H9 (cell line): ENCODE results near the gene IL31. TPM values are rescaled to one million over a fixed set of nuclear protein-coding genes. Genes with fewer than 3 reads are reported as not detected.

Experiments used
- DNase-seq: peaks from one replicate; pipeline ENCODE4 v3.0.0-alpha.2; 2017
- H2AFZ ChIP-seq: one replicate; pipeline ENCODE4 v1.6.1; 2013; ENCODE audit warnings: mild to moderate bottlenecking, low read length, control low read depth, moderate library complexity
- H2AK5ac ChIP-seq: 2 replicates; pipeline ENCODE4 v1.6.1; 2013; ENCODE audit warnings: low read length, control low read depth, mixed read lengths; ENCODE audit not compliant: insufficient read length
- H2BK120ac ChIP-seq: one replicate; pipeline ENCODE4 v1.6.1; 2013; ENCODE audit warnings: low read depth, mild to moderate bottlenecking, low read length, control low read depth, inconsistent platforms; ENCODE audit not compliant: poor library complexity, severe bottlenecking
- H2BK12ac ChIP-seq: 2 replicates; pipeline ENCODE4 v1.6.1; 2013; ENCODE audit warnings: low read length, control low read depth, mixed read lengths, low read depth; ENCODE audit not compliant: insufficient read length
- H2BK15ac ChIP-seq: 2 replicates; pipeline ENCODE4 v1.6.1; 2013; ENCODE audit warnings: low read depth, low read length, control low read depth
- H2BK20ac ChIP-seq: one replicate; pipeline ENCODE4 v1.6.1; 2013; ENCODE audit warnings: low read depth, mild to moderate bottlenecking, low read length, control low read depth, inconsistent platforms; ENCODE audit not compliant: poor library complexity, severe bottlenecking
- H2BK5ac ChIP-seq: 2 replicates; pipeline ENCODE4 v1.6.1; 2013; ENCODE audit warnings: low read length, control low read depth, mixed read lengths; ENCODE audit not compliant: insufficient read length
- H3K14ac ChIP-seq: 2 replicates; pipeline ENCODE4 v1.6.1; 2013; ENCODE audit warnings: low read length, control low read depth; ENCODE audit not compliant: insufficient read depth
- H3K18ac ChIP-seq: 2 replicates; pipeline ENCODE4 v1.6.1; 2013; ENCODE audit warnings: low read depth, mild to moderate bottlenecking, mixed read lengths, low read length, control low read depth; ENCODE audit not compliant: insufficient read length
- H3K23ac ChIP-seq: 2 replicates; pipeline ENCODE4 v1.6.1; 2013; ENCODE audit warnings: low read length, control low read depth, mixed read lengths, low read depth; ENCODE audit not compliant: insufficient read length
- H3K23me2 ChIP-seq: 2 replicates; pipeline ENCODE4 v1.6.1; 2013; ENCODE audit warnings: low read depth, mild to moderate bottlenecking, mixed read lengths, low read length, control low read depth; ENCODE audit not compliant: insufficient read length, poor library complexity, severe bottlenecking
- H3K27ac ChIP-seq: 2 replicates; pipeline ENCODE4 v1.5.1; 2013; ENCODE audit warnings: low read length, control low read depth, mixed read lengths, low read depth; ENCODE audit not compliant: insufficient read length
- H3K27me3 ChIP-seq: 2 replicates; pipeline ENCODE4 v1.6.1; 2013; ENCODE audit warnings: low read length, control low read depth, inconsistent platforms; ENCODE audit not compliant: insufficient read depth
- H3K4ac ChIP-seq: 2 replicates; pipeline ENCODE4 v1.6.1; 2013; ENCODE audit warnings: low read depth, mild to moderate bottlenecking, control low read depth, inconsistent platforms, low read length, moderate library complexity
- H3K4me1 ChIP-seq: 2 replicates; pipeline ENCODE4 v1.6.1; 2013; ENCODE audit warnings: low read length, control low read depth, inconsistent platforms; ENCODE audit not compliant: insufficient read depth
- H3K4me2 ChIP-seq: 2 replicates; pipeline ENCODE4 v1.6.1; 2013; ENCODE audit warnings: low read length, control low read depth, mixed read lengths; ENCODE audit not compliant: insufficient read length, insufficient read depth
- H3K56ac ChIP-seq: 2 replicates; pipeline ENCODE4 v1.6.1; 2013; ENCODE audit warnings: low read depth, mild to moderate bottlenecking, mixed read lengths, low read length, control low read depth; ENCODE audit not compliant: insufficient read length
- H3K79me1 ChIP-seq: 2 replicates; pipeline ENCODE4 v1.6.1; 2013; ENCODE audit warnings: low read depth, mild to moderate bottlenecking, moderate library complexity, low read length, control low read depth, inconsistent platforms; ENCODE audit not compliant: insufficient read depth, poor library complexity, severe bottlenecking
- H3K79me2 ChIP-seq: 2 replicates; pipeline ENCODE4 v1.6.1; 2013; ENCODE audit warnings: low read length, control low read depth, inconsistent platforms; ENCODE audit not compliant: insufficient read depth
- H3K9ac ChIP-seq: 2 replicates; pipeline ENCODE4 v1.6.1; 2013; ENCODE audit warnings: low read length, control low read depth, mixed read lengths; ENCODE audit not compliant: insufficient read length; ENCODE audit errors: extremely low read depth
- H3K9me3 ChIP-seq: one replicate; pipeline ENCODE4 v1.6.1; 2013; ENCODE audit warnings: low read depth, low read length, inconsistent platforms; ENCODE audit not compliant: control insufficient read depth
- H3T11ph ChIP-seq: one replicate; pipeline ENCODE4 v1.6.1; 2013; ENCODE audit warnings: mild to moderate bottlenecking, low read length, control low read depth, inconsistent platforms
- H4K20me1 ChIP-seq: one replicate; pipeline ENCODE4 v1.6.1; 2013; ENCODE audit not compliant: control insufficient read depth, insufficient read length, insufficient read depth
- H4K5ac ChIP-seq: 2 replicates; pipeline ENCODE4 v1.6.1; 2013; ENCODE audit warnings: low read depth, mild to moderate bottlenecking, mixed read lengths, low read length, control low read depth; ENCODE audit not compliant: insufficient read length
- H4K8ac ChIP-seq: replicated peaks from 2 replicates; pipeline ENCODE4 v1.6.1; 2013; ENCODE audit warnings: low read length, control low read depth, mixed read lengths, low read depth; ENCODE audit not compliant: insufficient read length
- H4K91ac ChIP-seq: 2 replicates; pipeline ENCODE4 v1.6.1; 2013; ENCODE audit warnings: low read depth, mild to moderate bottlenecking, moderate library complexity, mixed read lengths, low read length, control low read depth; ENCODE audit not compliant: insufficient read length
- H3K27ac Mint-ChIP-seq, 3 experiments: 2 replicates in 2 of 3; 3 replicates in 1 of 3; pipeline ENCODE4 v1.8.0; 2020 to 2021; ENCODE audit warnings: mixed read lengths in 3 of 3, mild to moderate bottlenecking in 1 of 3, moderate library complexity in 1 of 3
- H3K27me3 Mint-ChIP-seq: 2 replicates; pipeline ENCODE4 v1.8.0; 2021; ENCODE audit warnings: low read depth, mild to moderate bottlenecking, moderate library complexity, mixed read lengths
- H3K36me3 Mint-ChIP-seq, 3 experiments: 2 replicates in 2 of 3; 3 replicates in 1 of 3; pipeline ENCODE4 v1.8.0; 2020 to 2021; ENCODE audit warnings: low read depth in 3 of 3, mixed read lengths in 3 of 3; ENCODE audit not compliant: insufficient read depth in 1 of 3
- H3K4me1 Mint-ChIP-seq, 2 experiments: 2 replicates each; pipeline ENCODE4 v1.8.0; 2020; ENCODE audit warnings: mixed read lengths in 2 of 2
- H3K4me3 Mint-ChIP-seq, 2 experiments: 2 replicates in 1 of 2; 3 replicates in 1 of 2; pipeline ENCODE4 v1.8.0; 2020 to 2021; ENCODE audit warnings: mild to moderate bottlenecking in 2 of 2, mixed read lengths in 2 of 2, moderate library complexity in 1 of 2
- H3K9me3 Mint-ChIP-seq, 2 experiments: 2 replicates in 1 of 2; 3 replicates in 1 of 2; pipeline ENCODE4 v1.8.0; 2020; ENCODE audit warnings: mild to moderate bottlenecking in 2 of 2, mixed read lengths in 2 of 2, moderate library complexity in 1 of 2
- whole genome bisulfite sequencing: extraction: QIAGEN DNeasy Blood & Tissue Kit; methylation state at CpG from one replicate; pipeline ENCODE4 v1.1.7; 2013; ENCODE audit warnings: missing lambda C conversion rate, low lambda C conversion rate, mixed read lengths; ENCODE audit not compliant: insufficient read length; ENCODE audit errors: extremely low coverage; 5-methylcytosine and 5-hydroxymethylcytosine counted together
- total RNA-seq: library from RNA; stranded (reverse); gene quantifications from 2 replicates; pipeline ENCODE4 v1.2.1, GENCODE V29; 2021
- TF ChIP-seq, protein P1 (sequence below): fragments of 200-600 bp; sonication (generic); conservative IDR thresholded peaks from 3 replicates; pipeline ENCODE4 v1.8.0; 2021; ENCODE audit warnings: antibody characterized with exemption, mild to moderate bottlenecking

The IL31 gene
- total RNA-seq, 1 experiment from 2014 or later: not detected

DNA sequence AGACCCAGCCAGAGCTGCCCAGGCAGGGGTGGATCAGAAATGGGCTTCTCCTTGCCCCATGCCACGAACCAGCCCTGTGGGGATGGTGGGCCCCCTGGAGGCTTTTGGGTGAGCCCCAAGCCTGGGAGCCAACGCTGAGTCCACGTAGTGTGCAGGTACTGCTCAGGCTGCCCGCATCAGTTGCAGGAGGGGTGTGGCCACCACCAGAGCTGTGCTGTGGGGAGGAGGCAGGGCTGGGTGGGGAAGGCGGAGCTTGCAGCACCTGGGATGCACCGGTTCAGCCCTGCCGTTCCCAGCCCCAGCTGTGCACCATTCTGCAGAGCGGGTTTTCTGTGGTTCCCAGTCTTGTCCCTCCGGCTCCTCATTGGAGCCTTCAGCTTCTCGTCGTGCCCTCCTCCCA lies 36.3 kb downstream of the IL31 start:
- no peak overlapping the region for H3K56ac ChIP-seq
- H3K4me3 Mint-ChIP-seq: no peak overlapping the region
- H3K79me2 ChIP-seq: no peaks in the 10 kb centered on the region
- H3K36me3 Mint-ChIP-seq: peaks cover 47 to 56% (median 51%) of the 10 kb centered on the region in 3 experiments
- H2AFZ ChIP-seq: no peak overlapping the region
- no peaks in the 10 kb centered on the region for H3K79me1 ChIP-seq
- no peak overlapping the region for H2BK120ac ChIP-seq
- no peak overlapping the region for H3K14ac ChIP-seq
- no peak overlapping the region for H2BK20ac ChIP-seq
- no peaks in the 10 kb centered on the region for H4K20me1 ChIP-seq
- H2BK5ac ChIP-seq: no peak overlapping the region
- H2BK12ac ChIP-seq: no peak overlapping the region
- no peak overlapping the region for H3K27ac ChIP-seq
- H3K27ac Mint-ChIP-seq: peak overlapping the region in 1 of 3 experiments; percentile 52; a peak in 1 of 7 replicates
- H3K18ac ChIP-seq: no peak overlapping the region
- no peak overlapping the region for H3K4ac ChIP-seq
- H3K4me1 ChIP-seq: no peaks in the 10 kb centered on the region
- H2AK5ac ChIP-seq: no peak overlapping the region
- DNase-seq: peak; percentile 88
- no peaks in the 10 kb centered on the region for H3K23me2 ChIP-seq
- no peak overlapping the region for H4K91ac ChIP-seq
- no peak overlapping the region for H4K5ac ChIP-seq
- no peak overlapping the region for H3T11ph ChIP-seq
- H3K9me3 ChIP-seq: peaks cover 11% of the 10 kb centered on the region
- H3K9ac ChIP-seq: no peak overlapping the region
- no peak overlapping the region for H3K4me2 ChIP-seq
- no peak overlapping the region for H4K8ac ChIP-seq
- H3K4me1 Mint-ChIP-seq: peaks cover 0 to 13% of the 10 kb centered on the region in 2 experiments; a peak in 2 of 4 replicates
- no peaks in the 10 kb centered on the region for H3K27me3 ChIP-seq
- WGBS: no CpG with 5 or more reads among the region's 11 CpGs
- H3K23ac ChIP-seq: no peak overlapping the region
- no peaks in the 10 kb centered on the region for H3K27me3 Mint-ChIP-seq
- TF ChIP-seq, protein P1, sequence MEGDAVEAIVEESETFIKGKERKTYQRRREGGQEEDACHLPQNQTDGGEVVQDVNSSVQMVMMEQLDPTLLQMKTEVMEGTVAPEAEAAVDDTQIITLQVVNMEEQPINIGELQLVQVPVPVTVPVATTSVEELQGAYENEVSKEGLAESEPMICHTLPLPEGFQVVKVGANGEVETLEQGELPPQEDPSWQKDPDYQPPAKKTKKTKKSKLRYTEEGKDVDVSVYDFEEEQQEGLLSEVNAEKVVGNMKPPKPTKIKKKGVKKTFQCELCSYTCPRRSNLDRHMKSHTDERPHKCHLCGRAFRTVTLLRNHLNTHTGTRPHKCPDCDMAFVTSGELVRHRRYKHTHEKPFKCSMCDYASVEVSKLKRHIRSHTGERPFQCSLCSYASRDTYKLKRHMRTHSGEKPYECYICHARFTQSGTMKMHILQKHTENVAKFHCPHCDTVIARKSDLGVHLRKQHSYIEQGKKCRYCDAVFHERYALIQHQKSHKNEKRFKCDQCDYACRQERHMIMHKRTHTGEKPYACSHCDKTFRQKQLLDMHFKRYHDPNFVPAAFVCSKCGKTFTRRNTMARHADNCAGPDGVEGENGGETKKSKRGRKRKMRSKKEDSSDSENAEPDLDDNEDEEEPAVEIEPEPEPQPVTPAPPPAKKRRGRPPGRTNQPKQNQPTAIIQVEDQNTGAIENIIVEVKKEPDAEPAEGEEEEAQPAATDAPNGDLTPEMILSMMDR: no peak
- H2BK15ac ChIP-seq: no peak overlapping the region
- peaks cover 13 to 16% of the 10 kb centered on the region in 2 experiments for H3K9me3 Mint-ChIP-seq
